Measurements from ENCODE around the gene ZXDA.

DNA sequence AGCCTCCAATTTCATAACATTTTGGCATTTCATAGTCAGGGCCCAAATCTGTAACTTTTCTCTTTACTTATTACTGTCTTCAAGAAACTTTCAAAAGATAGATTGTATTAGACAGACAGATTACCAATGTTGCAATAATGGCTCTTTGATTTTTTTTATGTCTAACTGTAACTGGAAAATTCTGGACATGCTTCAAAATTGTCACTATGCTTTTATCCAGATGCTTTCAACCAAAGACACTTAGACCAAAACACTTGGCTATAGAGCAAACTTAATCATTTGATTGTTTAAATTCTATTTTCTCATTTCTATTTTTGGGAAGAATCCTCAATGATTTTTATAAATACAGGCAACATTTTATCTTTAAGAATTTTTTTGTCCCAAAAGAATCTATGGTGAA is 10.4 kb downstream of the ZXDA start:
- no peak for TF ChIP-seq POLR2A (IDR thresholded peaks at IDR 0.05)
- TF ChIP-seq, protein P1, sequence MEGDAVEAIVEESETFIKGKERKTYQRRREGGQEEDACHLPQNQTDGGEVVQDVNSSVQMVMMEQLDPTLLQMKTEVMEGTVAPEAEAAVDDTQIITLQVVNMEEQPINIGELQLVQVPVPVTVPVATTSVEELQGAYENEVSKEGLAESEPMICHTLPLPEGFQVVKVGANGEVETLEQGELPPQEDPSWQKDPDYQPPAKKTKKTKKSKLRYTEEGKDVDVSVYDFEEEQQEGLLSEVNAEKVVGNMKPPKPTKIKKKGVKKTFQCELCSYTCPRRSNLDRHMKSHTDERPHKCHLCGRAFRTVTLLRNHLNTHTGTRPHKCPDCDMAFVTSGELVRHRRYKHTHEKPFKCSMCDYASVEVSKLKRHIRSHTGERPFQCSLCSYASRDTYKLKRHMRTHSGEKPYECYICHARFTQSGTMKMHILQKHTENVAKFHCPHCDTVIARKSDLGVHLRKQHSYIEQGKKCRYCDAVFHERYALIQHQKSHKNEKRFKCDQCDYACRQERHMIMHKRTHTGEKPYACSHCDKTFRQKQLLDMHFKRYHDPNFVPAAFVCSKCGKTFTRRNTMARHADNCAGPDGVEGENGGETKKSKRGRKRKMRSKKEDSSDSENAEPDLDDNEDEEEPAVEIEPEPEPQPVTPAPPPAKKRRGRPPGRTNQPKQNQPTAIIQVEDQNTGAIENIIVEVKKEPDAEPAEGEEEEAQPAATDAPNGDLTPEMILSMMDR (IDR thresholded peaks at IDR 0.05): no peak

All from sigmoid colon (tissue), 3 donors.